Measurements from ENCODE around the gene RAP1GDS1.

RAP1GDS1 gene

GRCh38 chr4:98482847-98483806 is 221.9 kb downstream of the RAP1GDS1 start:
- DNase-seq (ENCODE audit: low read depth in 2 of 2), result peak; percentile 30 to 38

DNA sequence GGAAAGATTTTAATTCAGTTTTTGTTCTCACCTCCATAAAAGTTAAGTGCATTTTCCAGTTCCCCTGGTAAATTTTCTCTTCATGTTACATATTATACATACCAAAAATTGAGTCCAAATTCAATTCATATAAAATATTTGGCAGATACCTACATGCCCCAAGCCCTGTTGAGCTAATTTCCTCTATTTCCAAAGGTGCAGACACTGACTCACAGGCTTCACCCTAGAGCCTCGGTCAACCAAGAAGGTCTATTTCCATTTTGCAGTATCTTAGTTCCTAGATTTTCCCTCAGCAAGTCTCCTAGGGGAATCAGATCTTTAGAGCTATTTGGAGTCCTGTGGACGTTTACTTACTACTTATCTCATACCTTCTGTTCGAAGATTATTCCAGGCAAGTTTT is 222.8 kb downstream of the RAP1GDS1 start:
- DNase-seq (ENCODE audit: low read depth in 2 of 2), result no peak

DNA sequence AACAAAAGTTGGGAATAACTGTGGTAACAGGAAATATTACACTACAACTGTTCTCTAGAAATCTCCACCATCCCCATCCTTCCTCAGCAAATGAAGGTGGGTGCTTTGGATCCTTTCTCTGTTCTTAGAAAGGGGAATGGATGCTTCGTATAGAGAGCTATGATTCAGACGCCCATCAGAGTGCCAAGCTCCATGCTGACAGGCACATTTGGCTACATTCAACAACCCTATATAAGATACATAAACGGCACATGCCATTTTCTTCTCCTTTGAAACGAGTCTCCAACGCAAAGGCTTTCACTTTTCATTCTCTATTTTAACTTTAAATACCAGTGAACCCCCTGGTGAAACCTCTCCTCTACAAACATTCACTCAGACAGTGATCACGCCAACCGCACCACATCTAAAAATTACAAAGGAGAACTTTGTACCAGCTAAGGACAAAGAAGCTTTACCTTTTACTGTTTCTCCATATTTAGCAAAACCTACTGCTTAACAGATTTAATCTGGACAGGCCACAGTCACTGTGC is 224.7 kb downstream of the RAP1GDS1 start:
- DNase-seq (ENCODE audit: low read depth in 2 of 2), result no peak

DNA sequence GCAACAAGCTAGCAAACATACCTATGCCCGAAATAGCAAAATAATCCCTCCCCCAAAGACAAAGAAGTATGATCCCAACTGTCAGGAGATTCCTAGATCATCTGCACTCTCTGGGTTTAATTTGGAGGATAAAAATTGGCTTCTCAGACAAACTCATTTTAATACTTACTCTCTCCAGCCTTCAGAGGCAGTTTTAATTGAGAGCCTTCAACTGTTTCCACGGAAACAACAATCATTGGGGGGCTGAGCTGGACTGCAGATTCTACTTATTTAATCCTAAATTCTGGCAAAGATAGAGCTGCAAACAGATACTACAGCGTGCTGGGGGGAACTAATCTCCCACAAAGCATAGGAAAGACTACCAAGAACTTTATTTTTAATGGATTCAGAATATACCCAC is 229.1 kb downstream of the RAP1GDS1 start:
- DNase-seq (ENCODE audit: low read depth in 2 of 2), result no peak

- DNase-seq (ENCODE audit: low read depth in 2 of 2), result no peak
Measured at GRCh38 chr4:98491899-98492559, 230.8 kb downstream of the RAP1GDS1 start.

- no peak for DNase-seq (ENCODE audit: low read depth in 2 of 2)
Measured at GRCh38 chr4:98493296-98493695, 232.1 kb downstream of the RAP1GDS1 start.

Measured in stimulated activated CD4-positive, alpha-beta T cell treated with anti-CD3 and anti-CD28 coated beads, Interleukin-15, amount 100 ng/mL, for 48 hours (primary cell).